Large intestine (tissue), 3 donors: ENCODE data around the gene NBEA. TPM values are rescaled to one million over a fixed set of nuclear protein-coding genes. Genes with fewer than 3 reads are reported as not detected.

Experiments
- DNase-seq, 2 donors: peaks; one replicate each; pipeline versions ENCODE4 v3.0.0 to v3.0.0-alpha.2; 2013
- H3K27ac ChIP-seq: one replicate; pipeline ENCODE4 v1.5.1; 2013; ENCODE audit warnings: low read length
- H3K27me3 ChIP-seq: 2 replicates; pipeline ENCODE4 v1.6.1; 2013; ENCODE audit warnings: low read length; ENCODE audit not compliant: control insufficient read depth, insufficient read depth
- H3K36me3 ChIP-seq: 2 replicates; pipeline ENCODE4 v1.6.1; 2013; ENCODE audit warnings: low read length; ENCODE audit not compliant: control insufficient read depth, insufficient read depth
- H3K4me1 ChIP-seq: one replicate; pipeline ENCODE4 v1.6.1; 2013; ENCODE audit warnings: low read length; ENCODE audit not compliant: control insufficient read depth, insufficient read depth
- H3K4me3 ChIP-seq: one replicate; pipeline ENCODE4 v1.5.1; 2013; ENCODE audit warnings: low read length
- H3K9me3 ChIP-seq: one replicate; pipeline ENCODE4 v1.6.1; 2013; ENCODE audit warnings: mild to moderate bottlenecking, low read depth, low read length, moderate library complexity; ENCODE audit not compliant: control insufficient read depth
- WGBS: methylation state at CpG from one replicate; pipeline ENCODE4 v1.1.5; 2013; ENCODE audit warnings: low lambda C conversion rate; ENCODE audit not compliant: insufficient coverage; 5-methylcytosine and 5-hydroxymethylcytosine counted together
- polyA plus RNA-seq: library from polyadenylated mRNA; unstranded; fragments of 120-200 nt; gene quantifications from one replicate; pipeline ENCODE4 v1.2.1, GENCODE V29; 2013

The NBEA gene
- polyA plus RNA-seq, 1 donor: 8.7 TPM

- no CpG with 5 or more reads among the region's 1 CpG for WGBS
- peak overlapping the region; percentile 47 for H3K27ac ChIP-seq
- H3K9me3 ChIP-seq: no peaks in the 10 kb centered on the region
- H3K36me3 ChIP-seq: no peaks in the 10 kb centered on the region
- DNase-seq: no peak
- H3K4me3 ChIP-seq: no peak overlapping the region
- peaks cover 7% of the 10 kb centered on the region for H3K4me1 ChIP-seq
- H3K27me3 ChIP-seq: no peaks in the 10 kb centered on the region
These were observed 412.8 kb downstream of the NBEA start for GRCh38 chr13:35354882-35355281.

GRCh38 chr13:35356572-35356971 lies 414.5 kb downstream of the NBEA start:
- Histone ChIP-seq H3K27ac (no peak overlapping the region), H3K4me1 (peaks cover 7% of the 10 kb centered on the region), H3K4me3 (no peak overlapping the region), H3K27me3 (no peaks in the 10 kb centered on the region), H3K36me3 (no peaks in the 10 kb centered on the region), H3K9me3 (no peaks in the 10 kb centered on the region)
- 83% methylated on average over 1 of the region's 2 CpGs for WGBS
- DNase-seq: no peak

- Histone ChIP-seq H3K4me1 (no peaks in the 10 kb centered on the region), H3K4me3 (no peak overlapping the region), H3K9me3 (peaks cover 11% of the 10 kb centered on the region), H3K27me3 (no peaks in the 10 kb centered on the region), H3K36me3 (no peaks in the 10 kb centered on the region), H3K27ac (no peak overlapping the region)
- no CpG with 5 or more reads among the region's 1 CpG for WGBS
- no peak for DNase-seq
These were observed 423.8 kb downstream of the NBEA start for GRCh38 chr13:35365883-35366282.

- Histone ChIP-seq H3K4me3 (no peak overlapping the region), H3K9me3 (peaks cover 22% of the 10 kb centered on the region), H3K27ac (no peak overlapping the region), H3K36me3 (no peaks in the 10 kb centered on the region), H3K27me3 (no peaks in the 10 kb centered on the region), H3K4me1 (no peaks in the 10 kb centered on the region)
- no peak for DNase-seq
- WGBS: 86% methylated on average over 1 of the region's 2 CpGs
These were observed 425.5 kb downstream of the NBEA start for GRCh38 chr13:35367586-35367985.

- Histone ChIP-seq H3K4me1 (no peaks in the 10 kb centered on the region), H3K4me3 (no peak overlapping the region), H3K9me3 (no peaks in the 10 kb centered on the region), H3K27me3 (no peaks in the 10 kb centered on the region), H3K36me3 (no peaks in the 10 kb centered on the region), H3K27ac (no peak overlapping the region)
- DNase-seq: no peak
These were observed 436.9 kb downstream of the NBEA start for GRCh38 chr13:35378939-35379338.

GRCh38 chr13:35379663-35380062 lies 437.6 kb downstream of the NBEA start:
- H3K27ac ChIP-seq: no peak overlapping the region
- H3K9me3 ChIP-seq: no peaks in the 10 kb centered on the region
- H3K36me3 ChIP-seq: no peaks in the 10 kb centered on the region
- DNase-seq: no peak
- no peak overlapping the region for H3K4me3 ChIP-seq
- no peaks in the 10 kb centered on the region for H3K27me3 ChIP-seq
- H3K4me1 ChIP-seq: no peaks in the 10 kb centered on the region

- no peaks in the 10 kb centered on the region for H3K36me3 ChIP-seq
- no peaks in the 10 kb centered on the region for H3K27me3 ChIP-seq
- DNase-seq: no peak
- WGBS: 70% methylated on average over 4 of the region's 6 CpGs
- no peak overlapping the region for H3K4me3 ChIP-seq
- H3K4me1 ChIP-seq: no peaks in the 10 kb centered on the region
- no peaks in the 10 kb centered on the region for H3K9me3 ChIP-seq
- no peak overlapping the region for H3K27ac ChIP-seq
These were observed 445.7 kb downstream of the NBEA start for GRCh38 chr13:35387682-35388250.

- Histone ChIP-seq H3K4me3 (no peak overlapping the region), H3K4me1 (no peaks in the 10 kb centered on the region), H3K36me3 (no peaks in the 10 kb centered on the region), H3K27me3 (no peaks in the 10 kb centered on the region), H3K27ac (no peak overlapping the region), H3K9me3 (no peaks in the 10 kb centered on the region)
- no peak for DNase-seq
- 42% methylated on average over 3 of the region's 5 CpGs for WGBS
These were observed 446.6 kb downstream of the NBEA start for GRCh38 chr13:35388441-35389355.

GRCh38 chr13:35389535-35389934 lies 447.5 kb downstream of the NBEA start:
- H3K27ac ChIP-seq: no peak overlapping the region
- no peaks in the 10 kb centered on the region for H3K4me1 ChIP-seq
- H3K9me3 ChIP-seq: no peaks in the 10 kb centered on the region
- no peak overlapping the region for H3K4me3 ChIP-seq
- no peaks in the 10 kb centered on the region for H3K36me3 ChIP-seq
- no peak for DNase-seq
- no peaks in the 10 kb centered on the region for H3K27me3 ChIP-seq

- H3K9me3 ChIP-seq: no peaks in the 10 kb centered on the region
- WGBS: no CpG with 5 or more reads among the region's 2 CpGs
- DNase-seq: no peak
These were observed 450.7 kb downstream of the NBEA start for GRCh38 chr13:35392768-35393167.

GRCh38 chr13:35393886-35394285 lies 451.8 kb downstream of the NBEA start:
- Histone ChIP-seq H3K9me3 (no peaks in the 10 kb centered on the region), H3K27ac (no peak overlapping the region), H3K4me1 (no peaks in the 10 kb centered on the region), H3K36me3 (no peaks in the 10 kb centered on the region), H3K27me3 (no peaks in the 10 kb centered on the region), H3K4me3 (no peak overlapping the region)
- WGBS: 40% methylated on average over 1 of the region's 2 CpGs
- DNase-seq: no peak

More at GRCh38 chr13:35392768-35393167, 450.7 kb downstream of the NBEA start:
- Histone ChIP-seq H3K27ac (no peak overlapping the region), H3K27me3 (no peaks in the 10 kb centered on the region), H3K4me3 (no peak overlapping the region), H3K36me3 (no peaks in the 10 kb centered on the region), H3K4me1 (no peaks in the 10 kb centered on the region)
